GM08714 (cell line): ENCODE measurements around the gene ZNF445.
"Not testable (repeated sequence)": the region's sequence is repeated elsewhere in the genome, so short reads cannot be mapped to it uniquely, and the experiment has no call there.

ENCODE experiments used
- H3K4me3 ChIP-seq: fragments of 200-500 bp; sonication (Bioruptor generic); 2 replicates; pipeline ENCODE4 v1.5.1; 2014; ENCODE audit warnings: mild to moderate bottlenecking, low read length, inconsistent platforms
- ZNF274 ChIP-seq: IDR thresholded peaks from 2 replicates; pipeline ENCODE4 v1.6.1; 2012; ENCODE audit warnings: mild to moderate bottlenecking, low read depth, low read length

ZNF445 gene

GRCh38 chr3:44499149-44499898 lies 21.9 kb upstream of the ZNF445 start:
- H3K4me3 ChIP-seq, result no peak overlapping the region

GRCh38 chr3:44495636-44496415 lies 18.4 kb upstream of the ZNF445 start:
- no peak for TF ChIP-seq ZNF274
- no peak overlapping the region for H3K4me3 ChIP-seq

More at GRCh38 chr3:44499149-44499898, 21.9 kb upstream of the ZNF445 start:
- TF ChIP-seq ZNF274, result peak; percentile 76

- no peak for TF ChIP-seq ZNF274
- H3K4me3 ChIP-seq, result no peak overlapping the region
These were observed 15.0 kb upstream of the ZNF445 start for GRCh38 chr3:44492496-44492895.

- TF ChIP-seq ZNF274, result no peak
These were observed 5.3 kb upstream of the ZNF445 start for GRCh38 chr3:44482721-44483120.

GRCh38 chr3:44478606-44479094 lies 1.2 kb upstream of the ZNF445 start:
- H3K4me3 ChIP-seq, result no peak overlapping the region
- no peak for TF ChIP-seq ZNF274

More at GRCh38 chr3:44482721-44483120, 5.3 kb upstream of the ZNF445 start:
- H3K4me3 ChIP-seq, result no peak overlapping the region

GRCh38 chr3:44478055-44478468 lies 592 bp upstream of the ZNF445 start:
- peak overlapping the region; percentile 93; the same call in 1 of the 2 replicates for H3K4me3 ChIP-seq
- no peak for TF ChIP-seq ZNF274

DNA sequence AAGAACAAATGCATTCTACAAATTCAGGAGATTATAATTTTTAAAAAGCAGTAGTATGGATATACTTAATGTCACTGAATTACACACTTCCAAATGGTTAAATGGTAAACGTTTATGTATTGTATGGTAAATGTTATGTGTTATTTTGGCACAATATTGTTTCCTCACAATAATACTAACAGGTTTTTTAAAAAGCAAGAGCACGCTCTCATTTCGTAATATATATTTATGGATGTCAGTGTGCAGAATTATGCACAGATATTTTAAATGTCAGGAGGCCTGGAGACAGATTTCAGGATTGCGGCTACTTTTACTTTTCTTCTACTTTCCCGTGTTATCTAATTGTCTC lies 533 bp downstream of the ZNF445 start:
- TF ChIP-seq ZNF274, result no peak
- peak overlapping the region; percentile 93 for H3K4me3 ChIP-seq

GRCh38 chr3:44476181-44476611 lies 1.3 kb downstream of the ZNF445 start:
- TF ChIP-seq ZNF274, result no peak
- H3K4me3 ChIP-seq, result peak overlapping the region; percentile 93

GRCh38 chr3:44474886-44475285 lies 2.6 kb downstream of the ZNF445 start:
- H3K4me3 ChIP-seq, result not testable (repeated sequence)

GRCh38 chr3:44470430-44470829 lies 7.0 kb downstream of the ZNF445 start:
- no peak overlapping the region for H3K4me3 ChIP-seq
- TF ChIP-seq ZNF274, result no peak

DNA sequence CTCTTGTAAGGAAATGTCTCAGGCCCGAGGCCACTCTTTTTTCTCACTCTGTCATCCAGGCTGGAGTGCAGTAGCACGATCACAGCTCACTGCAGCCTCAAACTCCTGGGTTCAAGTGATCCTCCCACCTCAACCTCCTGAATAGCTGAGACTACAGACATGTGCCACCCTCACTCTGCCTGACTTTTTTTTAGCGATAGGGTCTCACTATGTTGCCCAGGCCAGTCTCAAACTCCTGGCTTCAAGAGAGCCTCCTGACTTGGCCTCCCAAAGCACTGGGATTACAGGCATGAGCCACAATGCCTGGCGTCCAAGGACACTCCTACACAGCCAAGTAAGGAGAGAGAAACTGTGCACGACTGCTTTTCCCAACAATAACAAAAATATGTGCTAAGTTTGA lies 7.6 kb downstream of the ZNF445 start:
- H3K4me3 ChIP-seq, result no peak overlapping the region
- TF ChIP-seq ZNF274, result no peak

GRCh38 chr3:44468572-44469520 lies 8.6 kb downstream of the ZNF445 start:
- no peak overlapping the region for H3K4me3 ChIP-seq
- TF ChIP-seq ZNF274, result no peak

- H3K4me3 ChIP-seq, result not testable (repeated sequence)
These were observed 9.4 kb downstream of the ZNF445 start for GRCh38 chr3:44468099-44468537.

DNA sequence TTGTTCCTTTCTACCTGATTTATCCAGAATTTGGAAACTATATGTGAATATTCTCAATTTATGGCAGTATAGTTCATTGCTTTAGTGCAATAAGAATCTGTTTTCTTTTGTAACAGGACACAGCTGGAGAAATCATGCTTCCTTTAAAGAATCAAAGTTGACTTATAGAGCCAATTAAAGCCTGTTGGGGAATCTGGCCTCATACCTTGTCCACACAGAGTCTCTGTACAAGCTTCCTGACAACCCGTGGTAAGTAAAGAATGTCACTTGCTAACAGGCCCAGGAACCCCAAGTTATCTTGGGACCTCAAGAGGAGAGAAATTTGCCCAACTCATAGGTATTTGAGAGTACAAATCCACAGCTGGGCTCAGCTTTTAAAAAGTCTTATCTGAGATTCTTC lies 10.2 kb downstream of the ZNF445 start:
- H3K4me3 ChIP-seq, result no peak overlapping the region
- no peak for TF ChIP-seq ZNF274

DNA sequence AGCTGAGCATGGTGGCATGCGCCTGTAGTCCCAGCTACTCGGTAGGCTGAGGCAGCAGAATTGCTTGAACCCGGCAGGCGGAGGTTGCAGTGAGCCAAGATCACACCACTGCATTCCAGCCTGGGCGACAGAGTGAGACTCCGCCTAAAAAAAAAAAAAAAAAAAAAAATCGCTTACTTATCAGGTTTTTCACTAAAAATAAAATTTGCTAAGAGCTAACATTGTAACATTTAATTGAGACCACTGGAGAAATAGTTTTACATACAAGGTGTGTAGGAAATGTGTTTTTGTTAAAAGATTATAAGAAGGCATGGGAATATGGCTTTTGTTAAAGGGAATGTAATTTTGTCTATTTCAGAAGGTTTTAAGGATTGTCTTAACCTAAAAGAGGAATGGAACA lies 12.6 kb downstream of the ZNF445 start:
- H3K4me3 ChIP-seq, result not testable (repeated sequence)
